K562 (cell line): Measurements from ENCODE around the gene ADGRL3.

Source experiments
- CREB5 ChIP-seq: fragments of 250-450 bp; sonication (Bioruptor Pico); IDR thresholded peaks from 2 replicates; pipeline ENCODE4 v1.5.0; 2020; ENCODE audit warnings: mild to moderate bottlenecking
- POLR2AphosphoS5 ChIP-seq: IDR thresholded peaks from 2 replicates; pipeline ENCODE4 v1.6.1; 2011; ENCODE audit warnings: mild to moderate bottlenecking, low read depth, low read length, moderate library complexity; ENCODE audit not compliant: control insufficient read depth, insufficient read depth
- POU5F1 ChIP-seq: fragments of 150-350 bp; IDR thresholded peaks from 2 replicates; pipeline ENCODE4 v1.6.1; 2014; ENCODE audit warnings: borderline replicate concordance, low read length, low read depth, mild to moderate bottlenecking; ENCODE audit not compliant: partially characterized antibody

DNA sequence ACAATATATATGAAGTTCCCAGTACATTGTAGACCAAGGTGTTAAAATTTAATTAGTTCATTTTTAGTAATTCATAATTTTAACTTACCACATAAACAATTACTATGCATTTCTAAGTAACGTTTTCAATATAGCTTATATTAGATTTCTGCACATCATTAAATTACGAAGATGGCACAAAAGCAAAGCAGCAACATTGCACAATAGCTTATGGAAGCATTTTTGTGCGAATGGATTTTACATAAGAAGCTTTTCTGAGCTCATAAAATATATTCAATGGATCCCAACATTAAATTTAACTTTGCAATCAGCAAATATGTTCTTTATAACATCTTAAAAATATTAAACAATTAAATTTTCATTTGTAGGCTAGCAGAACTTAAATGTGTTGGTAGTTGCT is 875.4 kb downstream of the ADGRL3 start:
- TF ChIP-seq POU5F1 (no peak), CREB5 (CRISPR knock-in tag) (no peak), POLR2AphosphoS5 (no peak)
